IPS DF 4.7 (cell line): ENCODE results near the gene AP2S1.
"Not testable (repeated sequence)": the region's sequence is repeated elsewhere in the genome, so short reads cannot be mapped to it uniquely, and the experiment has no call there.

Source experiments
- DNase-seq: peaks from one replicate; pipeline ENCODE4 v3.0.0-alpha.2; 2013; ENCODE audit warnings: low spot score; ENCODE audit errors: extremely low read depth

The AP2S1 gene

GRCh38 chr19:46850228-46851203, at the start of gene AP2S1:
AP2S1 (minus strand) TSS chr19:46850846; CDS start chr19:46850766, 80 bp downstream.
- peak; percentile 99 for DNase-seq

- no peak for DNase-seq
These were observed 49.7 kb upstream of the AP2S1 start for GRCh38 chr19:46900341-46900740.

GRCh38 chr19:46898731-46899130, 48.1 kb upstream of the AP2S1 start:
- no peak for DNase-seq

- no peak for DNase-seq
These were observed 45.6 kb upstream of the AP2S1 start for GRCh38 chr19:46896076-46896794.

GRCh38 chr19:46892252-46893179, 41.9 kb upstream of the AP2S1 start:
- no peak for DNase-seq

- DNase-seq: no peak
These were observed 40.0 kb upstream of the AP2S1 start for GRCh38 chr19:46890423-46891170.

- DNase-seq: no peak
These were observed 36.7 kb upstream of the AP2S1 start for GRCh38 chr19:46887240-46887782.

- no peak for DNase-seq
These were observed 36.0 kb upstream of the AP2S1 start for GRCh38 chr19:46886546-46887239.

GRCh38 chr19:46885411-46885810, 34.8 kb upstream of the AP2S1 start:
- DNase-seq: no peak

- not testable (repeated sequence) for DNase-seq
These were observed 32.1 kb upstream of the AP2S1 start for GRCh38 chr19:46882751-46883150.

- no peak for DNase-seq
These were observed 31.4 kb upstream of the AP2S1 start for GRCh38 chr19:46882034-46882433.

- no peak for DNase-seq
These were observed 30.4 kb upstream of the AP2S1 start for GRCh38 chr19:46881092-46881491.

- no peak for DNase-seq
These were observed 29.8 kb upstream of the AP2S1 start for GRCh38 chr19:46880431-46880830.

GRCh38 chr19:46878613-46879375, 28.1 kb upstream of the AP2S1 start:
- DNase-seq: no peak

GRCh38 chr19:46875657-46876056, 25.0 kb upstream of the AP2S1 start:
- no peak for DNase-seq

- DNase-seq: no peak
These were observed 24.6 kb upstream of the AP2S1 start for GRCh38 chr19:46875234-46875633.

- DNase-seq: no peak
These were observed 22.3 kb upstream of the AP2S1 start for GRCh38 chr19:46872967-46873366.

- DNase-seq: not testable (repeated sequence)
These were observed 20.5 kb upstream of the AP2S1 start for GRCh38 chr19:46871173-46871572.
